ENCODE measurements around the gene SRP9.
"Not testable (repeated sequence)": the region's sequence is repeated elsewhere in the genome, so short reads cannot be mapped to it uniquely, and the experiment has no call there.

SRP9 gene

DNA sequence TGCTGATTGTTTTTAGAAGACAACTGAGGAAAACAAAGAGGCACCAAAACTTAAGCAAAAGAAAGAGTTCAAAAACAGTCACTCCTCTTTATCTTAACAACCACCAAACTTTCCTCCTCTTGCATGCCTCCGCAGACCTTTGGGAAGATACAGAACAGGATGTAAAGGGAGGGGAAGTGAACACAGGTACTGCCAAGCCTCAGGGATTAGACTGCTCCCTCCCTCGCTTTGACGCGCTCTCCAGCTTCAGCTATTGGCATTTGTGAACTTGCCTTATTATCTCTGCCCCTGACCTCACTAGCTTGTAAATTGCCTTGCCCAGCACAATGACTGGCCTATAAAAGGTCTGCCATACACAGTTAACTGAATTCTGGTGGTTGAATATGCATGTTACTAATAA lies 4.8 kb upstream of the SRP9 start:
- H3K4me3 ChIP-seq (ENCODE audit: low read depth, low read length) = no peak overlapping the region

DNA sequence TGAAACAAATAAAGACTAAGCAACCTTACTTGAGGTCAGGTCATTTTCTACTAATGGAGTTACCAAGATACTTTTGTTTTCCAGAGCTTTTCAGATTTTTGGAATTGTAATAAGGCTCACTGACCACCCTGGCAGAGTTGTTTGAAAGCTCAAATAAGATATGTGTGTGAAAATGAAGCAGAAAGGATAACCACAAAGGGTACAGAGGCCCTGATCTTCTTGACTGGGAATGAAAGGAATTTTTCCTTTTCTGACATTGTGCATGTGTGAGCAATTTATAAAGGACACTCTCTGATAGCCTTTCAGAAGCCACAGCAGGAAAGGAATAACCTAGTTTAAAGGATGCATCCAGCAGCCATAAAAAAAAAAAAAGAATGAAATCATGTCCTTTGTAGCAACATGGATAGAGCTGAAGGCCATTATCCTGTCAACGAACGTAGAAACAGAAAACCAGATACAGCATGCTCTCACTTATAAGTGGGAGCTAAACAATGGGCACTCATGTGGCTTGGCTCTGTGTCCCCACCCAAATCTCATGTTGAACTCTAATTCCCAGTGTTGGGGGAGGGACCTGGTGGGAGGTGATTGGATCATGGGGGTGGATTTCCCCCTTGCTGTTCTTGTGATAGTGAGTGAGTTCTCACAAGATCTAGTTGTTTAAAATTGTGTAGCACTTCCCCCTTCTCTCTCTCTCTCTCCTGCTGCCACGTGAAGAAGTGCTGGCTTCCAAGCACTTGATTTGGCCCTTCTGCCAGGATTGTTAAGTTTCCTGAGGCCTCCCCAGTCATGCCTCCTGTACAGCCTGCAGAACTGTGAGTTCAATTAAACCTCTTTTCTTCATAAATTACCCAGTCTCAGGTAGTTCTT lies 3.1 kb upstream of the SRP9 start:
- H3K4me3 ChIP-seq (ENCODE audit: low read depth, low read length) = no peak overlapping the region

DNA sequence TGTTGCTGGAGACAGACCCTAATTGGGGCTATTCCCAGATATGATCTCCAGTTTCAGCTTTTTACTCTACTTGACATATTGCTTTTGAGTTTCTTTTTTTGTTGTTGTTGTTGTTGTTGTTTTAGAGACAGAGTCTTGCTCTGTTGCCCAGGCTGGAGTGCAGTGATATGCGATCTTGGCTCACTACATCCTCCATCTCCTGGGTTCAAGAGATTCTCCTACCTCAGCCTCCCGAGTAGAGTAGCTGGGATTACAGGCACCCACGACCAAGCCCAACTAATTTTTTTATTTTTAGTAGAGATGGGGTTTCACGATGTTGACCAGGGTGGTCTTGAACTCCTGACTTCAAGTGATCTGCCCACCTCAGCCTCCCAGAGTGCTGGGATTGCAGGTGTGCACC lies 1.3 kb upstream of the SRP9 start:
- H3K4me3 ChIP-seq (ENCODE audit: low read depth, low read length) = no peak overlapping the region

- peak overlapping the region; percentile 42 for H3K4me3 ChIP-seq (ENCODE audit: low read depth, low read length)
Measured at GRCh38 chr1:225777058-225777582, 506 bp upstream of the SRP9 start.

DNA sequence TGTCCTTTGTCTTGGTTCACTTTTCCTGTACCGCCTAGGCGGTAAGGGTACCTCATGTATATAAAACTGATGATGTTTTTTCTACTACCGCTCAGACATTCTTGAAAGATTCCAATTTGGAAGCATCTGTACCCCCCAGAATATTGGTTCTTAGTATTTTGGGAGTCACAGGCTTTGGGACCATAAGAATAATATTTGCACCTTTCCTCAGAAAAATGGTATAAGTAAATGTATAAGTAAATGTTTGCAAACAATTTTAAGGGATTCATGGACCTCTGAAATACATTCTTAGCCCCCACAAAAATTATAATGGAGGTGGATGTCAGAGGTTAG lies 677 bp downstream of the SRP9 start:
- peak overlapping the region; percentile 92 for H3K4me3 ChIP-seq (ENCODE audit: low read depth, low read length)

DNA sequence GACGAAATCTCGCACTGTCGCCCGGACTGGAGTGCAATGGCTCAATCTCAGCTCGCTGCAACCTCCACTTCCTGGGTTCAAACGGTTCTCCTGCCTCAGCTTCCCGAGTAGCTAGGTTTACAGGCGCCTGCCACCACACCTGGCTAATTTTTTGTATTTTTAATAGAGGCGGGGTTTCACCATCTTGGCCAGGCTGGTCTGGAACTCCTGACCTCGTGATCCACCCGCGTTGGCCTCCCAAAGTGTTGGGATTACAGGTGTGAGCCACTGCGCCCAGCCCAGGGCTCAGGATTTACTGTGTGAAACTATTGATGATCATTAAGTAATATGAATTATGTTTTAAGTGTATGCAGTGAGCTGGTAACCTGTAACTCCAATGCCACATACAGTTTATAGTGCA lies 1.5 kb downstream of the SRP9 start:
- H3K4me3 ChIP-seq (ENCODE audit: low read depth, low read length) = peak overlapping the region; percentile 92

DNA sequence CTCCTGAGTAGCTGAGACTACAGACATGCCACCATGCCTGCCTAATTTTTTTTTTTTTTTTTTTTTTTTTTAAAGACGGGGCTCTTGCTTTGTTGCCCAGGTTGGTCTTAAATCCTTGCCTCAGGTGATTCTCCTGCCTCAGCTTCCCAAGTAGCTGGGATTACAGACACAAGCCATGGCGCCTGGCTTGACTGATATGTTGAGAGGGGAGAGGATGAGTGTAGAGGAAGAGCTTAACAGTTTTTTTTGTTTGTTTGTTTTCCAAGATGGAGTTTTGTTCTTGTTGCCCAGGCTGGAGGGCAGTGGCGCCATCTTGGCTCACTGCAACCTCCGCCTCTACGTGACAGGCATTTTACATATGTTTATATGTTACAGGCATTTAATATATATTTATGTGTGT lies 2.5 kb downstream of the SRP9 start:
- no peak overlapping the region for H3K4me3 ChIP-seq (ENCODE audit: low read depth, low read length)

DNA sequence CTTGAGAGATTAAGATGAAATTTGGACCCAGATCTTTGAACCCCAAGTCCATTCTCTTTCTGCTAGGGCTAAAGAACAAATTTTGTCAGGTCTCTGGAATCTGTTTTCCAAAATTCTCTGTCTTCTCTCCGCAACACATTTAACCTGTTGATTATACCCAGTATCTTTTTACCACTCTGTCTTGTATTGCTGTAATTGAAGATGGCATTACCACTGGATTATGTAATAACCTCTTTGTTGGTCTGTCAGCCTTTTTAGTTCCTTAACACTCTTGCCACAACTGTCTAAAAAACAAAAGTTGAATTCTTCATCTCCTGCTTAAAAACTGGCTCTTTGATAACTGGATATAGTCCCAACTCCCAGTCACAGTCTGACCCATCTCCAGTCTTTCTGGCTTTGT lies 3.0 kb downstream of the SRP9 start:
- no peak overlapping the region for H3K4me3 ChIP-seq (ENCODE audit: low read depth, low read length)

GRCh38 chr1:225789142-225789541 lies 11.5 kb downstream of the SRP9 start:
- not testable (repeated sequence) for H3K4me3 ChIP-seq (ENCODE audit: low read depth, low read length)

GRCh38 chr1:225794954-225795353 lies 17.3 kb downstream of the SRP9 start:
- H3K4me3 ChIP-seq (ENCODE audit: low read depth, low read length) = no peak overlapping the region

GRCh38 chr1:225796097-225796496 lies 18.5 kb downstream of the SRP9 start:
- H3K4me3 ChIP-seq (ENCODE audit: low read depth, low read length) = not testable (repeated sequence)

- not testable (repeated sequence) for H3K4me3 ChIP-seq (ENCODE audit: low read depth, low read length)
Measured at GRCh38 chr1:225801146-225801545, 23.5 kb downstream of the SRP9 start.

- H3K4me3 ChIP-seq (ENCODE audit: low read depth, low read length) = no peak overlapping the region
Measured at GRCh38 chr1:225806249-225806648, 28.6 kb downstream of the SRP9 start.

DNA sequence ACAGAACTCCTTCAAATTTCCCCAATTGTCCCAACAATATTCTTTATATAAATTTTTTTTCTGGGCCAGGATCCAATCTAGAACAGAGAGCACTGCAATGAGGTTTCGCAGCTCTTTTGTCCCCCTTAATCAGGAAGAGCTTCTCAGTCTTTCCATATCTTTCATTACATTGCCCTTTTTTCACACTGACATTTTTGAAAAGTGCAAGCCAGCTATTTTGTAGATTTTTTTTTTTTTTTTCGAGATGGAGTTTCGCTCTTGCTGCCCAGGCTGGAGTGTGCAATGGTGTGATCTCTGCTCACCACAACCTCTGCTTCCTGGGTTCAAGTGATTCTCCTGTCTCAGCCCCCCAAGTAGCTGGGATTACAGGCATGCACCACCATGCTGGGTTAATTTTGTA lies 29.1 kb downstream of the SRP9 start:
- H3K4me3 ChIP-seq (ENCODE audit: low read depth, low read length) = not testable (repeated sequence)

GRCh38 chr1:225808136-225808535 lies 30.5 kb downstream of the SRP9 start:
- H3K4me3 ChIP-seq (ENCODE audit: low read depth, low read length) = no peak overlapping the region

DNA sequence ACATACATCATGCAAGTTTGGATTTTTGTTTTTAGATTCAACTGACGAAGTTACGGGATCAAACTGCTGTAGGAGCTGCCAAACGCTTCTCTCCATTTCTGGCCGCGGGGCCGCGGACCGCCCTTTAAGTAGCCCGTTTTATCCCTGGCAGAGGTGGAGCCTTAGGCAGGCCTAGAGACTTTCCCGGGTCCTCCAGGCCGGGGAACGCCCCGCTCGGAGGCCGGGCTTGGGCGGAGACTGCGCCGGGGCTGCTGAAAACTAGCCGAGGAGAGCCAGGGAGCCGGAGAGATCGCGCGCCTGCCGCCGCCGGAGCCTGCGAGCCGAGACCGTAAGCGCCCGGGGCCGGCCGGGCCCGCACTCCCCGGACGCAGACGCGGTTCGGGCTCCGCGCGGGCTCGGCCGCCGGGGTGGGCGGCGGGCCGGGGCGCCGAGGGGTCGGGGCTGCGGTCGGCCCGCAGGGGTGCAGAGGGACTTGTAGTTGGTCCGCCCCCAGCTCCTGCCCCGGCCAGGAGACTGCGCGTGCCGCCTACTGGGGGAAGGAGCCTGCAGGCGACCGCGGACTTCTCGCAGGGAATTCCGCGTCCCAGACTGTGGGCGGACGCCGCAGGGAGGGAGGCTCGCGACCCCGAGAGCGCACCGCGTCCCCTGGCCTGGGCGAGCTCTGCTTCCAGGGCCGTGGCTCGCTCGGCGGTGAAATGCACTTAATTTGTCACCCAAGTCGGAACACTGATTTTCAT lies 32.4 kb downstream of the SRP9 start, which contains the start of gene EPHX1:
EPHX1 (plus strand) TSS at position 283 of the 737 bp plus-strand sequence. CDS start 18,606 bp downstream, outside the sequence.
- H3K4me3 ChIP-seq (ENCODE audit: low read depth, low read length) = peak within 1 kb of the TSS; percentile 80

DNA sequence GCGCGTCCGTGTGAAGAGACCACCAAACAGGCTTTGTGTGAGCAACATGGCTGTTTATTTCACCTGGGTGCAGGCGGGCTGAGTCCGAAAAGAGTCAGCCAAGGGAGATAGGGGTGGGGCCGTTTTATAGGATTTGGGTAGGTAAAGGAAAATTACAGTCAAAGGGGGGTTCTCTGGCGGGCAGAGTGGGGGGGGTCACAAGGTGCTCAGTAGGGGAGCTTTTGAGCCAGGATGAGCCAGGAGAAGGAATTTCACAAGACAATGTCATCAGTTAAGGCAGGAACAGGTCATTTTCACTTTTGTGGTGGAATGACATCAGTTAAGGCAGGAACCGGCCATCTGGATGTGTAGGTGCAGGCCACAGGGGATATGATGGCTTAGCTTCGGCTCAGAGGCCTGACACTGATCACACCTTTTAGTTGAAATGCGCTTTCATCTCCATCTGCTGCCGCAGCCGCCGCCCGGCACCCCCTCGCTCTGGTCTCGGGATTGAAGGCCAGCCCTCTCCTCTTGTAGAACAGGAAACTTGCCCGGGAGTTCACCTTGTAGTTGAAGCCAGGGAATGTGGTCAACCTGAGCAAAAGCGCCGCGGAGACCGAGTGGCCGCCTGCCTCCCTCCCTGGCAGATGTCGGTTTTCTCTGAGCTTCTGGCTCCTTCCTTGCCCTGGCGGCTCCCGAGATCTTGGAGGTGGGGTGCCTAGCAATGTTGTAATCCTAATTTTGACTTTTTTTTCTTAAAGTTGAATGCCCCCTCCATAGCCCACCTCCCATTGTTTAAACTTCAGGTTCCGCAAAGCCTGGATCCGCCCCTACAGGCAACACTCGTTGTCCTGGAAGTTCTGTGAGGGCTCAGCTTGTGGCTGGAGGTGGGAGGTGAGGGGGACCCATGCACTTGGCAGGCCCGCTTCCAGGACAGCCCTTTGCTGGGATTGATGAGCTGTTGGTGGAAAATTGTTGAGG lies 33.2 kb downstream of the SRP9 start:
- peak overlapping the region; percentile 80 for H3K4me3 ChIP-seq (ENCODE audit: low read depth, low read length)

DNA sequence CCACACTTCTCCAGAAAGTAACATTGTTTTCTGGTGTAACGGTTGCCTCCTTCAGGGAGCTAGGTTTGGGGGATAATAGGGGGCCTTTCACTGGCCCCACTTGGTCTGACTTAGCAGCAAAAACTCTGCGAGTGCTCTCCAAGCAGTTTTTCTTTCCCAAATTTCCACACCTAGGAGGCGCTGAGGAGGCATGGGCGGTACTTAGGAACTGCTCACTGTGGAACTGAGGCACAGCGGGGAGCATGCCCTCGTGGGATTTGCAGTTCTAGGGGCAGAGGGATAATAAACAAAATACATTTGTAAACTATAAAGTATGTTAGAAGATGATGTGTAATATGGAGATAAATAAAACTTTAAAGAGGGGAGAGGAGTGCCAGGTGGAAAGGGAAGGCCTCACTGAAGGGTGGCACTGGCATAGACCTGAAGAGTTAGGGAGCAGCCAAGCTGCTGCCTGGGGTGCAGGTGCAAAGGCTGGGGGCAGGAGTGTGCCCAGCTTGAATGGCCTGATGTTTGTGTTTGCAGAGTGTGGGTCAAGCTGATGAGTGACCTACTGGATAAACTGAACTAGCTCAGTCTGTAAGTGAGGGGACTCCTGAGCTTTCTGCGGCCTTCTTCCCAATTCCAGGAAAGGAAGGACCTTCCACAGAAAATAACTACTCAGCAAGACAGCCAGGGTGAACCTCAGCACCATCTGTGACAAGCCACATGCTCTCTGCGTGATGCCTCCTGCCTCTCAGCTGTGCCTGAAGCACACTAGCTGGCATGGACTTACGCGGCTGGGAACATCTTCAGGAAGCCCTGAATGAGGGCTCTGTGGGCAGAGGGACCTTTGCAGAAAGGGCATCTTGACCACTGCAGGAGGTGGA lies 34.2 kb downstream of the SRP9 start:
- H3K4me3 ChIP-seq (ENCODE audit: low read depth, low read length) = peak overlapping the region; percentile 40

DNA sequence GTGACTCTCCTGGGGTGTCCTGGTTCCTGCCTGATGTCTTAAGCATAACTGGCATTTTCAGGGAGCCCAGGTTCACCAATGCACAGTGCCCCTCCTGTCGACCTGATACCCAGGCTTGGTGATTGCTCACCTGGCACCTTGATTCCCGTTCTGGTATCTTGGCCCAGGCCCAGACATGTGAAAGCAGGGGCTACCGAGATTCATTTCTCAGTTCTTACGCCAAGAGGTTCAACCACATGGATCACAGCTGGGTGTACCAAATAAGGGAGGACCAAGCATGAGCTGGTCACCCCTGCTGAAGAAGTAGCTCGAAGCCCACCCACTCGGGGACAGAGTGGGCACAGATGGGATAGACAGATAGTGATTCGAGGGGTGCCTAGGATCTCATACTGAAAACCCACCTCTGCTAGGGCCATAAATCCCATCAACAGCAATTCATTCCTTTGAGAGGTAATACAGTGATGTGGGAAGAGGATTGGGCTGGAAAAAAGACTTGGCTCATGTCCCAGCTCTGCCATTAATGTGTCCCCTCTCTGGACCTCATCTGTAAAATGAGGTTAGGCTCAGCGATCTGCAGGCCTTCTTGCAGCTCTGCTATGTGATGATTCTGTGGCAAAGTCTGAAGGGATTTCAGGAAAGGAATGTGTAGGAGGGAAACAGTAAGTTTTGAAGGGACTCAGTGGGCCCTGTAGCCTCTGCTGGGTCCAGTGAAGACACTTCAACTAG lies 35.0 kb downstream of the SRP9 start:
- H3K4me3 ChIP-seq (ENCODE audit: low read depth, low read length) = no peak overlapping the region

Measured in iPS-11a (cell line).